ENCODE results near the gene CLEC16A. TPM values are rescaled to one million over a fixed set of nuclear protein-coding genes. Genes with fewer than 3 reads are reported as not detected.

The CLEC16A gene
- total and polyA plus RNA-seq, 9 of the 15 experiments (the other 6 are each of a cell fraction or from before 2014, with no cell fraction given): 1.00 to 22.3 (median 10.0) TPM

DNA sequence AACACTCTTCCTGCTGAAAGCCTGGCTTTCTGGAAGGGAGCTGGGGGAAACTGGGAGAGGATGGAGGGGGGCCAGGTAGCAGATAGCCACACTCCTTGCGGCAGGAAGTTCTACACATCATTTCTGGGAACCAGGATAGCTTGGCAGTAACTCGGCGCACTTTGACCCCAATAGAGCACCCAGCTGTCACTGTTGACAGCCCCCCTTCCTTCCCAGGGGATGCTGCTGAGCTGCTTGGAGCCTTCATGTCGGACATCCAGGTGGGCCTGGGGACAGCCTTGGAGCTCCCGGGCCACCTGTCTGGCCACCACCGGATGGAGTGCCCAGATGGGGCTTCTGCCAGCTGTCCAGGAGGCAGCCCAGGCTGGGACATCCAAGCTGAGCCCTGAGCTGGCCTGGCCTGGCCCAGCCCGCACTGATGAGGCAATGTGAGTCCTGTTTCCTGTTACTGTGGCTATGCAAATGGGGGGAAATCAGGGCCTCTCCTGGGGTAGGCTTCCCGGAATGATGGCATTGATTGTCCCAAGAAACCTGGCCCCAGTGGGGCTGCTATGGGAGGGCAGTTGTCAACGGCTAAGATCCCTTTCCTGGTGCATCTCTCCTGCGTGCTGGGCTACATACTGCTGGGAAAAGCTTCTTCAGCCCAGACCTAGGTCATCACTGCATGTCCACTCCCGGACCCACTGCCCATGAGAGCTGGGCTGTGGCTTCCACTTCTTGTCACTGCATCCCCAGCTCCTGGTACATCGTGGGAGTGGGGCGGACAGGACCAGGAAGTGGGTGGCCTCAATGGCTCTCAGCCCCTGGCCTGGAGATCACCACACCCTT, 261.6 kb downstream of the CLEC16A start (continued):
- TF ChIP-seq, protein P1, sequence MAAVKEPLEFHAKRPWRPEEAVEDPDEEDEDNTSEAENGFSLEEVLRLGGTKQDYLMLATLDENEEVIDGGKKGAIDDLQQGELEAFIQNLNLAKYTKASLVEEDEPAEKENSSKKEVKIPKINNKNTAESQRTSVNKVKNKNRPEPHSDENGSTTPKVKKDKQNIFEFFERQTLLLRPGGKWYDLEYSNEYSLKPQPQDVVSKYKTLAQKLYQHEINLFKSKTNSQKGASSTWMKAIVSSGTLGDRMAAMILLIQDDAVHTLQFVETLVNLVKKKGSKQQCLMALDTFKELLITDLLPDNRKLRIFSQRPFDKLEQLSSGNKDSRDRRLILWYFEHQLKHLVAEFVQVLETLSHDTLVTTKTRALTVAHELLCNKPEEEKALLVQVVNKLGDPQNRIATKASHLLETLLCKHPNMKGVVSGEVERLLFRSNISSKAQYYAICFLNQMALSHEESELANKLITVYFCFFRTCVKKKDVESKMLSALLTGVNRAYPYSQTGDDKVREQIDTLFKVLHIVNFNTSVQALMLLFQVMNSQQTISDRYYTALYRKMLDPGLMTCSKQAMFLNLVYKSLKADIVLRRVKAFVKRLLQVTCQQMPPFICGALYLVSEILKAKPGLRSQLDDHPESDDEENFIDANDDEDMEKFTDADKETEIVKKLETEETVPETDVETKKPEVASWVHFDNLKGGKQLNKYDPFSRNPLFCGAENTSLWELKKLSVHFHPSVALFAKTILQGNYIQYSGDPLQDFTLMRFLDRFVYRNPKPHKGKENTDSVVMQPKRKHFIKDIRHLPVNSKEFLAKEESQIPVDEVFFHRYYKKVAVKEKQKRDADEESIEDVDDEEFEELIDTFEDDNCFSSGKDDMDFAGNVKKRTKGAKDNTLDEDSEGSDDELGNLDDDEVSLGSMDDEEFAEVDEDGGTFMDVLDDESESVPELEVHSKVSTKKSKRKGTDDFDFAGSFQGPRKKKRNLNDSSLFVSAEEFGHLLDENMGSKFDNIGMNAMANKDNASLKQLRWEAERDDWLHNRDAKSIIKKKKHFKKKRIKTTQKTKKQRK (IDR thresholded peaks at IDR 0.05; ENCODE audit: borderline replicate concordance, low read depth, low read length): no peak
- TF ChIP-seq ELF1 (tag; IDR thresholded peaks at IDR 0.05) (no peak), KAT8 (IDR thresholded peaks at IDR 0.05; ENCODE audit: low read depth) (no peak), NCOA4 (IDR thresholded peaks at IDR 0.05; ENCODE audit: partially characterized antibody) (no peak), EP400 (IDR thresholded peaks at IDR 0.05) (no peak), CAMTA2 (CRISPR knock-in tag; conservative IDR thresholded peaks at IDR 0.05) (no peak), NR2C1 (IDR thresholded peaks at IDR 0.05) (no peak; the same call in 1 of the 2 replicates), NR2C1 (tag; IDR thresholded peaks at IDR 0.05) (peak; percentile 34; the same call in 1 of the 2 replicates), ZNF79 (CRISPR knock-in tag; IDR thresholded peaks at IDR 0.05; ENCODE audit: low read depth) (no peak), SP1 (CRISPR knock-in tag; IDR thresholded peaks at IDR 0.05) (no peak), XRCC4 (IDR thresholded peaks at IDR 0.05; ENCODE audit: extremely low read depth, insufficient read depth, insufficient read length) (no peak), KLF13 (tag; IDR thresholded peaks at IDR 0.05; ENCODE audit: borderline replicate concordance, low read depth) (no peak), ZBTB17 (CRISPR knock-in tag; IDR thresholded peaks at IDR 0.05) (no peak), CBX3 (IDR thresholded peaks at IDR 0.05; ENCODE audit: borderline replicate concordance in 1 of 2, low read length in 2 of 2) (no peak), ZFX (CRISPR knock-in tag; IDR thresholded peaks at IDR 0.05) (no peak), TARDBP (IDR thresholded peaks at IDR 0.05) (peak; percentile 70; the same call in 1 of the 2 replicates), PHF21A (IDR thresholded peaks at IDR 0.05; ENCODE audit: borderline replicate concordance, low read depth) (peak; percentile 60; the same call in 1 of the 2 replicates)
- TF ChIP-seq, protein P2, sequence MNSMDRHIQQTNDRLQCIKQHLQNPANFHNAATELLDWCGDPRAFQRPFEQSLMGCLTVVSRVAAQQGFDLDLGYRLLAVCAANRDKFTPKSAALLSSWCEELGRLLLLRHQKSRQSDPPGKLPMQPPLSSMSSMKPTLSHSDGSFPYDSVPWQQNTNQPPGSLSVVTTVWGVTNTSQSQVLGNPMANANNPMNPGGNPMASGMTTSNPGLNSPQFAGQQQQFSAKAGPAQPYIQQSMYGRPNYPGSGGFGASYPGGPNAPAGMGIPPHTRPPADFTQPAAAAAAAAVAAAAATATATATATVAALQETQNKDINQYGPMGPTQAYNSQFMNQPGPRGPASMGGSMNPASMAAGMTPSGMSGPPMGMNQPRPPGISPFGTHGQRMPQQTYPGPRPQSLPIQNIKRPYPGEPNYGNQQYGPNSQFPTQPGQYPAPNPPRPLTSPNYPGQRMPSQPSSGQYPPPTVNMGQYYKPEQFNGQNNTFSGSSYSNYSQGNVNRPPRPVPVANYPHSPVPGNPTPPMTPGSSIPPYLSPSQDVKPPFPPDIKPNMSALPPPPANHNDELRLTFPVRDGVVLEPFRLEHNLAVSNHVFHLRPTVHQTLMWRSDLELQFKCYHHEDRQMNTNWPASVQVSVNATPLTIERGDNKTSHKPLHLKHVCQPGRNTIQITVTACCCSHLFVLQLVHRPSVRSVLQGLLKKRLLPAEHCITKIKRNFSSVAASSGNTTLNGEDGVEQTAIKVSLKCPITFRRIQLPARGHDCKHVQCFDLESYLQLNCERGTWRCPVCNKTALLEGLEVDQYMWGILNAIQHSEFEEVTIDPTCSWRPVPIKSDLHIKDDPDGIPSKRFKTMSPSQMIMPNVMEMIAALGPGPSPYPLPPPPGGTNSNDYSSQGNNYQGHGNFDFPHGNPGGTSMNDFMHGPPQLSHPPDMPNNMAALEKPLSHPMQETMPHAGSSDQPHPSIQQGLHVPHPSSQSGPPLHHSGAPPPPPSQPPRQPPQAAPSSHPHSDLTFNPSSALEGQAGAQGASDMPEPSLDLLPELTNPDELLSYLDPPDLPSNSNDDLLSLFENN (IDR thresholded peaks at IDR 0.05; ENCODE audit: low read depth in 2 of 2, low read length in 2 of 2): no peak
- TF ChIP-seq, protein P3, sequence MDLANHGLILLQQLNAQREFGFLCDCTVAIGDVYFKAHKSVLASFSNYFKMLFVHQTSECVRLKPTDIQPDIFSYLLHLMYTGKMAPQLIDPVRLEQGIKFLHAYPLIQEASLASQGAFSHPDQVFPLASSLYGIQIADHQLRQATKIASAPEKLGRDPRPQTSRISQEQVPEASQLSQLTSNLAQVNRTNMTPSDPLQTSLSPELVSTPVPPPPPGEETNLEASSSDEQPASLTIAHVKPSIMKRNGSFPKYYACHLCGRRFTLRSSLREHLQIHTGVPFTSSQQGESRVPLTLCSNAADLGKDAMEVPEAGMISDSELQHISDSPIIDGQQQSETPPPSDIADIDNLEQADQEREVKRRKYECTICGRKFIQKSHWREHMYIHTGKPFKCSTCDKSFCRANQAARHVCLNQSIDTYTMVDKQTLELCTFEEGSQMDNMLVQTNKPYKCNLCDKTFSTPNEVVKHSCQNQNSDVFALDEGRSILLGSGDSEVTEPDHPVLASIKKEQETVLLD (IDR thresholded peaks at IDR 0.05): no peak

All from K562 (cell line).